HG03064 (cell line): ENCODE data around the gene ARHGAP40.

Experiments used
- ATAC-seq: cut with Tn5 transposase; IDR thresholded peaks from one replicate; pipeline ENCODE4 v1.9.1; 2021; ENCODE audit warnings: low read depth; ENCODE audit not compliant: unreplicated experiment

ARHGAP40 gene

GRCh38 chr20:38616457-38616856 lies 14.8 kb downstream of the ARHGAP40 start:
- ATAC-seq: no peak

GRCh38 chr20:38617011-38617829 lies 15.6 kb downstream of the ARHGAP40 start:
- no peak for ATAC-seq

GRCh38 chr20:38617830-38618196 lies 16.2 kb downstream of the ARHGAP40 start:
- no peak for ATAC-seq

GRCh38 chr20:38620441-38620840 lies 18.8 kb downstream of the ARHGAP40 start:
- no peak for ATAC-seq

- no peak for ATAC-seq
Observed at GRCh38 chr20:38623061-38623460, 21.5 kb downstream of the ARHGAP40 start.

- ATAC-seq: no peak
Observed at GRCh38 chr20:38624084-38624483, 22.5 kb downstream of the ARHGAP40 start.

GRCh38 chr20:38625896-38626295 lies 24.3 kb downstream of the ARHGAP40 start:
- ATAC-seq: no peak

GRCh38 chr20:38626921-38627659 lies 25.5 kb downstream of the ARHGAP40 start:
- ATAC-seq: no peak

GRCh38 chr20:38628580-38629470 lies 27.2 kb downstream of the ARHGAP40 start:
- ATAC-seq: no peak

GRCh38 chr20:38629979-38630378 lies 28.4 kb downstream of the ARHGAP40 start:
- ATAC-seq: no peak

- ATAC-seq: no peak
Observed at GRCh38 chr20:38630727-38631126, 29.1 kb downstream of the ARHGAP40 start.

GRCh38 chr20:38631155-38632022 lies 29.8 kb downstream of the ARHGAP40 start:
- no peak for ATAC-seq

GRCh38 chr20:38633577-38634093 lies 32.0 kb downstream of the ARHGAP40 start:
- no peak for ATAC-seq

GRCh38 chr20:38635721-38636288 lies 34.2 kb downstream of the ARHGAP40 start:
- no peak for ATAC-seq

GRCh38 chr20:38640521-38640920 lies 38.9 kb downstream of the ARHGAP40 start:
- ATAC-seq: no peak

GRCh38 chr20:38642498-38642897 lies 40.9 kb downstream of the ARHGAP40 start:
- no peak for ATAC-seq

- no peak for ATAC-seq
Observed at GRCh38 chr20:38644588-38645260, 43.1 kb downstream of the ARHGAP40 start.

- ATAC-seq: no peak
Observed at GRCh38 chr20:38645351-38645750, 43.7 kb downstream of the ARHGAP40 start.
